HuH-7.5 (cell line): ENCODE measurements around the gene NCAM1.
"Not testable (repeated sequence)": the region's sequence is repeated elsewhere in the genome, so short reads cannot be mapped to it uniquely, and the experiment has no call there.

Experiments
- DNase-seq: peaks from one replicate; pipeline ENCODE4 v3.0.0; 2011; ENCODE audit warnings: low spot score

NCAM1 gene

DNA sequence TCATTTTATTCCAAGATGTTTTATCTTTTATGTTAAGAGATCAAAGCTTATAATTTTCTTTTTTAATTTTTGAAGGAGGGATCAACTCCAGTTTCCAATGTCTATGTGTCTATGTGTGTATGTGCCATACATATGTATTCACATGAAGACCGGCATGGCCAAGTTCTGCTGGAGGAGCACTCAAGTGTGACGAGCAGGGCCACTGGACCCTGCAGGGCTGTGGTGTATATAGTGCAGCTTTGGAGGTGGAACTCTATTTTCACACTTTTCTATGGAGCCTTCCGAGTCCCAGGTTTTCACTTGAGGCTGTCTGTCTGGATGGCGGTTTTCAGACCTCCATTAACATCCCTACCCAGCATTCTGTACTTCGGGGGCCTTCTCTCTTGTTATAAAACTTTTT is 316.7 kb downstream of the NCAM1 start:
- no peak for DNase-seq

DNA sequence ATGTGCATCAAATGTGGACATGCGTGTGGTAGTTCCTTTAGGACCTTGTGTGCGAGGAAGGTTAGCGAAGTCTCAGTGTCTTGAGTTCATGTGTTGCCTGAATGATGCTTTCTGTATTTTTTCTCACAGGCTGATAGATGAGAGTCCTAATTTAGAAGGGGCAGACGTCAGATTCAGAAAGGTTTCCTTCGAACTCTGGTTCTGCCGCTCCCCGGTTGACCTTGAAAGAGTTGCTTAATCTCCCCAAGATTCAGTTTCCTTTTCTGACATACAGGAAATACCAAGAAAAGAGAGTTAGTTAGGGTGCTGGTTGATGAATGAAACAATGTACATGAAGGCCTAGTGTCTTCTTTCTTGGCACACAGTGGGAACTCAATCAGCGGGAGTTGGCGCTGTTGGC is 317.3 kb downstream of the NCAM1 start:
- DNase-seq, result no peak

DNA sequence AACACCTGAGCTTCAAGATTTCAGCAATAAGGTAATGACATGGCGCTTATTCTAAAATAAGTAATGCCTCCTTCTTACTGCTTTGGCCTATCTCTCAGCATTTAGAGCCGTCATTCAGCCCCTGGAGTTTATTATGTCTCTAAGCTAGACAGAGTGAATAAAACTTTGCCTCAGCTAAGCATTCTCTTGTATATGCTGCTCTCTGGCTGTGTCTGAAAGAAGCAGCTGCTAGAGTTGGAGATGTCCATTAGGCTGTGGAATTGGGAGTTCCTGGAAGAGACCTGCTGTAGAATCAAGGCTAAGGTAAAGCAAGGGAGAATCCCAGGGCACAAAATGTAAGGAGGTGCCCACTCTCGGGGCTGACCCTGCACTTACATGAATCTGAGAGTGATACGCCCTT is 317.7 kb downstream of the NCAM1 start:
- DNase-seq, result no peak

DNA sequence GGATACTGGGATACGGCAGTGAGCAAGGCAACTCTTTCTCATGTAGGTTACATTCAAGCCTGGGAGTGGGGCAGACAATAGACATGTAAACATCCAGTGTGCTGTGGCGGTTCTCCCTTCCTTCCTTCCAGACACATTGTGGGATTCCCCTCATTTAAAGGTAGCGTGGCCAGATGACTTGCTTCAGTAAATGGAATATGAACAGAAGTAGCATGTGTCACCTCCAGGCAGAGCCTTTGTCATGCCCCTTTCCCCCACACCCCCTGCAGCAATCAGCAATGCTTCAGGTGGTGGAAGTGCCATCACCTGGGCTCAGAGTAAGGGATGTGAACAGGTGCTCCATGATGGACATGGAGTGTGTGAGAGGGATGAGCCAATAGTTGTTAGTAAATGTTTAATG is 318.4 kb downstream of the NCAM1 start:
- DNase-seq, result no peak

DNA sequence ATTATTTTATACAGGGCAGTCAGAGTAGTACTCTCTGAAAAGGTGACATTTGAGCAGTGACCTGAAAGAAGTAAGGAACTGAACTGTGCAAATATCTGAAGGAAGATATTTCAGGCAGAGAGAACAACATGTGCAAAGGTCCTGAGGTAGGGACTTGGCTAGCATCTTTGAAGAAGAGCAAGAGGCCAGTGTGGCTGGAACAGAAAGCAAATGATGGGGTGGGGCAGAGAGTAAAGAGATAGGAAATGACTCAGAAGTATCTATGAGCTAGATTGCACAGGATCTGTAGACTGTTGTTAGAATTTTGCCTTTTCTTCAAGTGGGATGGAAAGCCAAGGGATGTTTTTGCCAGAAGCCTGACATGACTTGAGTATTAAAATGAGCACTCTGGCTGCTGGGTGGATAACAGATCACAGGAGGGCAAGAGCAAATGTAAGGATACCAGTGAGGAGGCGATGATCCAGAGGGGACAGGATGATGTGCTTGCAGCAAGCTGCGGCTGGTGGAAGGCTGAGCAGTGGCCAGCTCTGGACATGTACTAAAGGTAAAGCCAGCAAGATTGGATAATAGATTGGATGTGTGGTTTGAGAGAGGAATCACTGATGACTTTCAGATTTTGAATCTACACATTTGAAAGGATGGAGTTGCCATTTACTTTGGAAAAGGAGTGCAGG is 320.0 kb downstream of the NCAM1 start:
- DNase-seq, result no peak

DNA sequence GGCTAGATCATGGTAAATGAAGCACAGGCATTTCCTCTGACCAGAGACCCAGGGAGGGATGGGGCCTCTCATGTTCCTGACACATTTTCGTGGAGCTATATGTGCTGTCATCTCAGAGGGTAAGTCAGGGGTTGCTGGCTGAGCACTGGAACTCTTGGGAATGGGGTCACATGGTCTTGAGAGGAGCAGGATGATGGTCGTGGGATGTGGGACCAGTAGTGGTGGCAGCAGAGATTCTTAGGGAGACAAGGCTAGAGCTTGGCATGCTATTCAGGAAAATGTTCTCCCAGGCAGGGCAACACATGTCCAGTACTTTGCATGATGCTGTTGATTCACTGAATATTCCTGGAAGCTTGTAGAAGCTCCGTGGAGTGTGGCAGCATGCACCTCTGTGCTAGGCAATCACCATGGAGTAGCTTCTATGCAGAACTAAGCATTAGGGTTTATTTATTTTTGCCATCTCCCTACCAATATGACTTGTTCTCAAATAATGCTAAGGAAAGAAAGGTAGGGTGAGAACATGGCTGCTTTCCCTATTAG is 321.7 kb downstream of the NCAM1 start:
- DNase-seq, result no peak

DNA sequence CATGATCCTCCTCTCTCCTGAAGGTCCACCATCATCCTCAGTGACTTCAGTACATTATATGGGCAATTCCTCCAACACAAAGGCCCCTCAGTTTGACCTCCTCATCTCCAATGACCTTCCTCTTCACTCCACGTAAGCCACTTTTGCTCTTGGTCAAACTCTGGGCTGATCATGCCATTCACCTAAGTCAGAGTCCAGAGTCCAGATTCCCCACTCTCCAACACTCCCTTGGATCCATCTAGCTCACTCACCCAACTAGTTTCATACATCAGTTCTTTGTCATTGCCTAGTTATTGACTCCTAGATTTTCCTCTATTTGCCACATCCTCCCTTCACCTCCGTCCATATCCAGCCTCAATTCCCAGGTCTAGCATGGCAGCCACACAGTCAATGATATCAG is 322.7 kb downstream of the NCAM1 start:
- no peak for DNase-seq

DNA sequence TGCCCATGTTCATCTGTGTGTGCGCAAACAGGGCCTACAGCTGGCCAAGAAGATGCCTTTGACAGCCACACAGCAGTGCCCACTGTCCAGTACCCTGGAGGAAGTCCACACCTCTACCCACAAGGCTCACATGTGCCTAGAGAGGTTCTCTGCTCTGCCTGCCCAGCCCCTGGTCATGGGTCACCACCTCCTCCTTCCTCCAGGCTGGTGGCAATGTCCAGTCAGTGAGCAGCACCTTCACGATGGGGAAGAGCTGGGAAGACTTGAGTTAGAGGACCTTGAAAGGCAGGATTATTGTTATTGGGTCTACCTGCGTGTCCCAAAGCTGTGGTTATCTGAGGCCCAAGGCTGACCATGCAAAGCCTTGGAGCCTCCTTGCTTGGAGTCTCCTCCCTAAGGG is 324.8 kb downstream of the NCAM1 start:
- no peak for DNase-seq

DNA sequence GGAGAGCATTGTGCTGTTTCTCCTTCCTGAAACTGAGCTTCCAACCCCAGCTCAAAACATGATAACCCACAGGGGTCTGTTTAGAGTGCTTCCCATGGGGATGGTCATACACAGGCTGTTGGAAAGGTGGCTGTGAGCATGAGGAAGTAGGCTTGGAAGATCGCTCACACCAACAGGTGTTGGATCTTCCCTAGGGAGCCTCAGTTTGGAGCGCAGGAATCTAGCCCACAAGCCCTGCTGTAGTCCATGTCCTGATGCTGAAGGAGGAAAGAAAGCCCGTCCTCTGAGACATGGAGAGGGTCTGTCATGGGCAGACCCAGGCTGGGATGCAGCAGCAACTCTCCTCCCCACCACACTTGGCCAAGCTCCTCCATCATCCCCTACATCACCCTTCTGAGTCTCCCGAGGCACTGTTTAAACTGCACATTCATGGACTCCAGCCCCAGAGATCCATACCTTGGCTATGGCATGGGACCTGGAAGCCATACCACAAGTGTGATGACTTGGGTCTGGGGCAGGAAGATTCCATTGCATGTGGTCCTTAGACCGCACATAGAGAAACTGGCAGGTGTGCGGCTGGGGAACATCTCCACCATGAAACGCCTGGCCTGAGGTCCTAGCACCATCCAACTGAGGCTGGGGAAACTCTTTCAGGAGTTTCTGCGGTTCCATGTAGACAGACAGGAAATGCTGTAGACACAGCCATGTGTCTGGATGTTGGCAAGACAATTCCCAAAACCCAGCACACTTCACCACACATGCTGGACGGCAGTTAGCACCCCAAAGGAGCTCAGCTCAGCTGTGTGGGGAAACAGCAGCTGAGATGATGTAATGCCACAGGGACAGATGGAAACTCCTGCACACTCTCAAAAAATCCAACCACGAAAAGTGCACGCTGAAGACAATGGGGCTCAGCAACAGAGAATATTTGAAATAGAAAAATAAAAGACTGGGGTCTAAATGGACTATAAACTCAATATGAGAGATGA is 325.6 kb downstream of the NCAM1 start:
- no peak for DNase-seq

DNA sequence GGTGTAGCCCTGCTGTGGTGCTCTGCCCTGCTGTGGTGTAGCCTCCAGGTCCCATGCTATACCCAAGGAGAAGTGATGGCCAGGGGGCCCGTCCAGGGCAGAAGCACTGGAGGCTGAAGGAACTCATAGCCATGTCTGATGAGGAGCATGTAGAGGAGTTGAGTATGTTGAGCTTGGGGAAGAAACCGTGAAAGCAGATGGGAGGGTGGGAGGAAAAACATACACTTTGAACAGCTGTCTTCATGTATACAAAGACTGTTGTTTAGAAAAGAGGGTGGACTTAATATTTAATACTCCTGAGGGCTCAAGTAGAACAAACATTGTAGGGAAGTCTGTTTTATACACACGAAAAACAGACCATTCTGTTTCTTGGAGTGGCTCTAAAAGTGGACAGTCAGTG is 326.6 kb downstream of the NCAM1 start:
- no peak for DNase-seq

DNA sequence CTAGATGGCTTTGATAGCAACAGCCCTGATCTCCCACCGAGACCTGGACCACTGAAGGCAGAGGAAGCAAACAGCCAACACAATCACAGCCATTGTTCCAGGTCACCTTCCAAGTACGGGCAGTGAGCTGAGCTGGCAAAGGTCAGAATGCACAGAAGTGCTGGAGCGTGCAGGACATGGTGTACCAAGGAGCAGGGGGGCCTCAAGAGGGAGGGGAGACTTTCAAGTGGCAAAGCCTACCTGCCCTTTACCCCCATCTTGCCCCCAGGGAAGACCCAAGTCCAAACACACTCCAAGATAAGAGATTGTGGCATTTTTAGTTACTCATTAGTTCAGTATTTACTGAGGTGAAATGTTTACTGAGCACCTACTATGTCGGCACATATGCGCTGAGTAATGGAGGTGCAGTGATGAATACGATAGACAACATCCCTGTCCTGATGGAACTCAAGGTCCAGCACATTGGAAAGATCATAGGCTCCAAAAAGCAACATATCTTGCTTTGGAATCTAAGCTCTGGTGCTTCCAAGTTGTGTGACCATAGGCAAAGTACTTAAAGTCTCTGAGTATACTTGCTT is 327.2 kb downstream of the NCAM1 start:
- DNase-seq, result no peak

DNA sequence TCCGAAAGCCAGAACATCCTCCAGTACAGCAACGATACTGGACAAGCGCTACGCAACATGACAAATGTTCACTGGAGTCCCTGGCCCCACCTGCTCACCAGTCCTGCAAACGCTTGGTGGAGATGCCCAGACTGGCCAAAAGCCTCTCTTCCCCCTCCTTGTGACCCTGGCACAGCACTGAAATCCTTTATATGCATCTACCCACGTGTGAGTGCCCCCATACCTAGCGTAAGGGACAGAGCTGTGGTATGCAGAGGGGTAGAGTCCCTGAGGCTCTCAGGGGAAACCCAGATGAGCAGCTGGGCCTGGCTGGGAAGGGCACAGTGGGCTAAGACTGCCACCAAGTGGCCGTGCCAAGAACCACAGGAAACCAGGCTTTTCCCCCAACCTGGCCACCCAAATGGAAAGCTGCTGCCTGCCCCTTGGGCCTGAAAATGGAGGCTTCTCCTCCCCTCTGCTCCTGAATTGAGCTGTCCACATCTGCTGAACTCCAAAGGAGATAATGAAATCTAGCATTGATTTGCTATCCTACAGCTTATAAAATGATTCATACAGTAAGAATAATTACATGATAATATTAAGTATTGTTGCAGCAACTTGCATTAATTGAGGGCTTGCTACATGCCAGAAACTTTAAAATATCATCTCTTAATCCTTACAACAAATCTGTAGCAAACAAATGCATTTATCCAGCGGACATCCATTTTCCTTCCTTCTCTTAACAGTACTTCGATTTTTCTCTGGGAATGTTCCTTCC is 328.4 kb downstream of the NCAM1 start:
- peak; percentile 38 for DNase-seq

DNA sequence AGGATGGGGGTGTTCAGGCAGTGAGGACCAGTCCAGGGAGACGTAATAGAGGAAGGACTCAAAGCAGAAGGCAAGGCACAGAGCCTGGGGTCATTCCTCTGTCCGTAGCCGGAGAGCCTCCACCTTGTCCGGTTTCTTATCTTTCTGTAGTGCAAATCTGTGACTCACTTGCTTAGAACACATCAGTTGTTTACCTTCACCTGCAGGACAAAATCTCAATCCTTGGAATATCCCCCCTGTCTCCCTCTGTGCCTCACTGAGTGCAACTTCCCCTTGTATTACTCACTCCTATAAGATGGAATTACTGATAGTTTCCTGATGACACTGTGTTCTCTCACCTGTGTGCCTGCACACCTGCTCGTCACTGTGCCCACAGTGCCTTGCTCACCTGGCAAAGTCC is 332.7 kb downstream of the NCAM1 start:
- DNase-seq, result no peak

DNA sequence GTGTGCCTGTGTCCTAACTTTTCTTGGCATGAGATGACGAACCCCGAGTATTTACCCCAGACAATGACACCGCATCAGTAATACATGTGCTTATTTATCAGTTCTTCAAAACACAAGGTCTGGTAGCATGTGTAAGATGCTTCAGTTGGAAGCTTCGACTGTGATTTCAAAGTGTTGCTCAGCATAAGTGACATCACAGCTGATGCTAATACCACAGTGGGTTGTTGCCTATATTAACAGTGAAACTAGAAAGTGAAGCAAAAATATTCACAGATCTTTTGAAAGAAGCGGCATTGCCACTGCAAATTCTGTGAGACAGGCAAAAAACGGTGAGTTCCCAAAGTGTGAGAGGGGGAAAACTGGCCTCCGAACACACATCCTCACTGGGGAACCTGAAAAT is 334.8 kb downstream of the NCAM1 start:
- DNase-seq, result no peak

DNA sequence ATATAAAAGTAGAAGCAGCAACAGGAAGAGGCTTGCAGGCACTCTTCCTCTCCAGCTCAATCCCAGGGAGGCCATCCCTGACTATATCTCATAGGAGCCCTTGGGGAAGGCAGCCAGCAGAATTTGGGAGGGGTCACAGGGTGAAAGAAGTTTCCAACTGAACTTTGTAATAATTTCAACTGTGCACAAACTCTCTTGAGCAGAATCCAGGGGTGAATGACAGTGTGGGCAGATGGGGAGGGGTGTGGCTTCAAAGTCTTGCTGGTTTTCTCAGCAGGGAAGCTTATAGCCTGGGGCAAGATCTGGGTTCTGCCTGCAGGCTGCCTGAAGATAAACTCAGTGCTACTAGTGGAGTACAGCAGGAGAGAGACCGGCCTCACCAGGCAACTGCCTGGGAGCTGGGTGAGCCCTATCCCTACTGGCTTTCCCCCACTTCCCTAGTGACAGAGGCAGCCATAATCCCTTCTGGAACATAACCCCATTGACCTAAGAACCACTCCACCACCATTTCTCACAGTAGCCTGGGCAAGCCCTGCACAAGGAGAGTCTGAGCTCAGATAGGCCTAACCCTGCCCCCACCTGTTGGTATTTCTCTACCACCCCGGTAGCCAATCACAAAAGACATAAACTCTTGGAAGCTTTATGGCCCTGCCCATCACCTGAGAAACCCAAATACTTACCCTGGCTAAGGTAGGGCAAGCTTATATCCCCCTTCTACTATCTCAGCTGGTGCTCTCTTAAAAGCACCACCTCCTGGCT is 335.4 kb downstream of the NCAM1 start:
- DNase-seq, result no peak

DNA sequence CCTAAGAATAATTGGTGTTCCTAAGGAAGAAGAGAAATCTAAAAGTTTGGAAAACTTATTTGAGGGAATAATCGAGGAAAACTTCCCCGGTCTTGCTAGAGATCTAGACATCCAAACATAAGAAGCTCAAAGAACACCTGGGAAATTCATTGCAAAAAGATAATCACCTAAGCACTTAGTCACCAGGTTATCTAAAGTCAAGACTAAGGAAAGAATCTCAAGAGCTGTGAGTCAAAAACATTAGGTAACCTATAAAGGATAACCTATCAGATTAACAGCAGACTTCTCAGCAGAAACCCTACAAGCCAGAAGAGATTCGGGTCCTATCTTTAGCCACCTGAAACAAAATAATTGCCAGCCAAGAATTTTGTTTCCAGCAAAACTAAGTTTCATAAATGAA is 337.3 kb downstream of the NCAM1 start:
- not testable (repeated sequence) for DNase-seq

DNA sequence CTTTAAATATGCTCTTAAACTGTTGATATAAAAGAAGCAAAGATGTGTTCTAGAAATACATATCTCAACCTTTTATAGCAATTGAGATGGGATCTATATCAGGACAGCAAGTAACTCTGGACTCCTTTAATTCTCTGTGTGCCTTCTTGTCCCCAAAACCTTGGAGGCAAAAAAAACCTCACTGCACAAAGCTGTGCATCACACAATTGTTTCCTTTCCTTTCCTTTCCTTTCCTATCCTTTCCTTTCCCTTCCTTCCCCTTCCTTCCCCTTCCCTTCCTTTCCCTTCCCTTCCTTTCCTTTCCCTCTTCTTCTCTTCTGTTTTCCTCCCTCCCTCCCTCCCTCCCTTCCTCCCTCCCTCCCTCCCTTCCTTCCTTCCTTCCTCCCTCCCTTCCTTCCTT is 343.7 kb downstream of the NCAM1 start:
- no peak for DNase-seq

DNA sequence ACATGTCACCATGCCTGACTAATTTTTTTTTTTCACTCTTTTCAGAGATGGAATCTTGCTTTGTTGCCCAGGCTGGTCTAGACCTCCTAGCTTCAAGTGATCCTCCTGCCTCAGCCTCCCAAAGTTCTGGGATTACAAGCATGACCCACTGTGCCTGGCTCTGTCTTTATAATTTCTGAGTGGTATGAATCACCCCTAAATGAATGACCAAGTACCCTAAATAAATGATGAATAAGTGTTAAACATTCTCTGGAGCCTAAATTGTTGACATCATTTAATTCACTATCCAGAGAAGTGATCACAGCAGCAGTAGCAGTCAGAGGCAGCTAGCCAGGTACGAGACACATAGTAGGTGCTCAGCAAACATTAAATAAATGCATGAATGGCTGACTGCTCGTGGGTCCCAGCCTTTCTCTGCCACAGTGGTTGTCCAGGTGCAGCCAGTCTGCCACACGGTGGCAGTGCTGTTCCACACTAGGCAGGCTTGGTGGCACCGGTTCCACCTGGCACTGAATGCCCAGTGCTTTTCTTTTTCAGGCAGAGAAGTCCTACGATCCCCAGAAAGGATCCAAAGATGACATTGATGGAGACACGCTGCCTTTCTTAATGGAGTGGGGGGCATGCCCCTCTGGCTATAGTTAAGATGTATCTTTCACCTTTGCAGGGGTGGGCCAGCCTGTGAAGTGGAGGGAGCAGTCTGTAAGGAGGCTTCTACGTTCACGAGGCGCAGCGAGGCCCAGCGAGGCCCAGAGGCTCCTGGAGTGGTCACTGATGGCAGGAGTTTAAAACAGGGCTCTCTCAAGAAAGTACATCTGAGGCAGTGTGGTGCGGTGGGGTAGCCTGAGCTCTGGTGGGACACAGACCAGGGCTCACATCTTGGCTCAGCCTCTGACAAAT is 344.5 kb downstream of the NCAM1 start:
- DNase-seq, result peak; percentile 45

DNA sequence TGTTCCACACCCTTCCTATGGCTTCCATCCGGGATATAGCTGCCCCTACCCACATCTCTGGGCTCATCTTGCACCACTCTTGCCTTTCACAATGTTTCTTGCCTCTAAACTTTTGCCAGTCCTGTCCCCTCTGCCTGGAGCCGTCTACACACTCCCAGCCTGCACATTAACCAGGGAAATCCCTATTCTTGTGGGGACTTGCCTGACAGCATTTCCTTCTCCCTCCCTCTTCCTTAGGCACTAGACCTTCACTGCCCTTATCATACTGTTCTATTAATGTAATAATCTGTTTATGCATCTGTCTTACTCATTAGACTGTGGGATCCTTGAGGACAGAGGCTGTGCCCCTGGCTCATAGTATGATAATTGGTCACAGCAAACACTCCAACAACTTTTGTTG is 347.4 kb downstream of the NCAM1 start:
- no peak for DNase-seq

DNA sequence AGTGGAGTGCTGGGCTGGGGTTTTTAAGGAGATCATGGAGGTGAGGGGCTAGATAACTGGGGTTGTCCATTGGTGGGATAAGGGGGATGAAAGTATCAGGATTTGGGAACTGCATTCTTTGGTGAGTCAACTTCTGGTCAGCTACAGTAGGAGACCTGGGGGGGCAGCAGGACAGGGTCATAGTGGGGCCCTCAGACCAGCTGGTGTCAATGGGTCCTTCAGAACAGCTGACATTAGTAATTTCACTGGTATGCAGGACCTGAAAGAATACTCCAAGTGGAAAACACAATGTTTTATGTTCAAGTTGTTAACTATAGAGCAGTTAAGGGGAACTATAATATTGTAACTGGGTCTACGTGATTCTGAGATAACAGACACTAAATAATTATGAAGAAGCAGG is 350.3 kb downstream of the NCAM1 start:
- no peak for DNase-seq
